Tibial nerve (tissue), 4 donors: ENCODE data around the gene LHFPL3.

Experiments
- CTCF ChIP-seq, 5 experiments: fragments of 200-600 bp in 3 of 5; fragments of 450-650 bp in 2 of 5; sonication (generic) in 3 of 5; IDR thresholded peaks; one replicate each; pipeline ENCODE4 v1.5.1; 2016 to 2019; ENCODE audit warnings: antibody characterized with exemption in 5 of 5, mild to moderate bottlenecking in 3 of 5, moderate library complexity in 2 of 5
- EP300 ChIP-seq, 2 donors: sonication (generic); formaldehyde crosslinking; IDR thresholded peaks; one replicate each; pipeline ENCODE4 v1.6.1; 2017; ENCODE audit warnings: antibody characterized with exemption in 2 of 2, mild to moderate bottlenecking in 1 of 2
- POLR2A ChIP-seq, 2 donors: fragments of 450-650 bp; IDR thresholded peaks; one replicate each; pipeline ENCODE4 v1.6.1; 2017; ENCODE audit warnings: antibody characterized with exemption in 2 of 2, mild to moderate bottlenecking in 2 of 2, moderate library complexity in 2 of 2

GRCh38 chr7:104294291-104294690 is 34.1 kb upstream of the LHFPL3 start:
- TF ChIP-seq CTCF (IDR thresholded peaks at IDR 0.05) = no peak
- no peak for TF ChIP-seq EP300 (IDR thresholded peaks at IDR 0.05)
- TF ChIP-seq POLR2A (IDR thresholded peaks at IDR 0.05) = no peak
